Activated naive CD4-positive, alpha-beta T cell (primary cell): ENCODE results near the gene VPS35L.
A peak's percentile ranks its signal among the peaks of the same experiment; 100 is the strongest.

ENCODE experiments used
- DNase-seq, 4 experiments: peaks; one replicate each; lab custom pipeline; 2025; lab: John Stamatoyannopoulos, UW

VPS35L gene

DNA sequence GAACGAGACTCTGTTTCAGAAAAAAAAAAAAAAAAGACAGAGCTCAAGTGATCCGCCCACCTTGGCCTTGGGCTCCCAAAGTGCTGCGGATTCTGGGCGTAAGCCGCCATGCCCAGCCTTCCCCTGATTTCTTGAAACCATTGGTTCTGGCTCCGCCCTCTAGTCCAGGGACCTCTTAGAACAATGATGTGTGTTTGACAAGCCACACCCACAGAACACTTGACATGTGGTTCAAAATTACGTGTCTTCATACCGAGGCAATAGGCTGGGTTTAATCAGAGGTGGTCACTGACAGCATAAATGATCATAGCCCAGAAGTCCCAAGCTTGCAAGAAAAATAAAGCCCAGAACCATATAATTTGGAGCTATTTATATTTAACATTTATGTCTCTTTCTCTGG is 139.5 kb downstream of the VPS35L start:
- DNase-seq = no peak

- DNase-seq = peak in 2 of 4 experiments; percentile 50 to 57
Measured at GRCh38 chr16:19696328-19696727, 140.8 kb downstream of the VPS35L start.

- peak in 1 of 4 experiments; percentile 9 for DNase-seq
Measured at GRCh38 chr16:19696961-19697360, 141.5 kb downstream of the VPS35L start.

- no peak for DNase-seq
Measured at GRCh38 chr16:19697756-19698318, 142.3 kb downstream of the VPS35L start.

DNA sequence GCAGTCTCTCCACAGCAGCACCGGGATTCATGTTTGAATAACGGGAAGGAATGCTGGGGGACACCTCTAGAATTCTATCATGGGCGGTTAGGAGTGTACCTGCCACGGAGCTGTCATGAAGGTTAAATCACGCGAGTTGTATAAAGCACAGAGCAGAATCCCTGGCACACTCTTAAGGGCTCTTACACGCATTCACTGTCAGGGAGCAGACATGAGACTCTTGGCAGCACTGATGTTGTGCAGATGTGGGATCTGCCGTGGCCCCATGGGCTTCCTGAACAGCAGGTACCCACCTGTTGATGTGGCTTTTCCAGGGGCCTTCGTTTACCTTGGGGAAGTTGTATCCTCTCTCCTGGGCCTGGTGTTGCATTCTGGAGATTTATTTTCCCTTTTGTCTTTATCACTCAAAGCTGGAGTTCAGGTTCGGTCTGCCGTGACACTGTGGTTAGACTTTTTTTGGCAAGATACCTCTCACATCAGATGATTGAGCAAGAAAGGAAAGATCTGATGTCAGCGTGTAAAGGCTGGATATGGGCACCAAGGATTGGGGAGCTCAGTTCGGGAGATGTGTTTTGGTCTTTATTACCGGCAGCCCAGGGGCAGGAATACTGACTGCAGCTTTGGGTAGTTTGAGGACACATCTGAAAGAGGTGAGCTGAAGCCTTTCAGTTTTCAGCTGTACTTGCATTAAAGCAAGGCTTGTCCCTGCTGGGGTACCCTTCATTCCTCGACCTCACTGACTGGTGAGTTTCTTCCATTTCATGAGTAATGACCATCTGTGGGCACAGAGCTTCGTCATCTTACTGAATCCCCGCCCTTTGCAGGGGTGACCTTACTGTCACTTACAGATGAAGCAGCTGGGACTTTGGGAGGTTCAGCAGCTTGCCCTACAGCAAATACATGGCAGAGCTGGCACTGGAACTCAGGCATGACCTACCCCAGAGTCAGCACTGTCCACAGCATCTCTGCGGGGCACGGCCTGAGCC is 143.3 kb downstream of the VPS35L start:
- no peak for DNase-seq

- no peak for DNase-seq
Measured at GRCh38 chr16:19699472-19699871, 144.0 kb downstream of the VPS35L start.

DNA sequence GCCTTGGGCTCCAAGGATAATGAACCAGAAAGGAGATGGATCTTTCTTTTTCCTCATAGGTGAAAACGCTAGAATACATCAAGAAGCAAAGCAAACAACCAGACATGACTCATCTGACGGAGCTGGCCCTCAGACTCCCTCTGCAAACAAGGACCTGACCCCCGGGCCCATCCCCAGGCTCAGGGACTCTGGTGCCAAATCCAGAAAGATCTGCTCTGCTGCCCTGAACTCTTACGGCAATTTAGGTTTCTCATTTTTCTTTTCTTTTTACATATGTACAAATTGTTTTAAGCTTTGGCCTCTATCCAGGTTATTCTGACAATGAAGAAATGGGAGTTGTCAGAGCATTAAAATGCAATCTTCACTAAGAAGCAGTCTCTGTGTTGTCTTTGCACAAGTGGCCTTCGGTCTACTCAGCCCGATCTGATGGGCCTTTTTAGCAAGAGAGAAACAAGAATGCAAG is 144.8 kb downstream of the VPS35L start:
- DNase-seq = no peak

DNA sequence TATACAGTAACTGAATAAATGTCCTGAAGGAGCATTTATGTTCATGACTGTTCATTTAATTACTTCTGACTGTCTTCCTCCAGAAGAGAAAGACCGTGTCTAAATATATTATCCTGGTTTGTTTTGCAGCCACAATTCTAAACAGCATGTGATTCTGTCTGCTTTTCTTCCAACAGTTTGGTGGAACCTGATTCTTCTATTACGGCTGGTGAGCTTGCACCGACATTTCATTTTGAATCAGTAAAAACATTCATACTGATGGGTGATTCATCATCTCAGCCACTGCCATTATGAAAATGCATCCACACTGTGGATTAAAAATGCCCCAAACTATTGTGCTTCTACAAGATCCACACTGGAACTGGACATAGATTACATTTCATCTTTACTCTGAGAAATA is 145.6 kb downstream of the VPS35L start:
- no peak for DNase-seq

- DNase-seq = no peak
Measured at GRCh38 chr16:19703172-19703889, 147.8 kb downstream of the VPS35L start.

GRCh38 chr16:19704321-19705145 is 149.0 kb downstream of the VPS35L start:
- DNase-seq = no peak

DNA sequence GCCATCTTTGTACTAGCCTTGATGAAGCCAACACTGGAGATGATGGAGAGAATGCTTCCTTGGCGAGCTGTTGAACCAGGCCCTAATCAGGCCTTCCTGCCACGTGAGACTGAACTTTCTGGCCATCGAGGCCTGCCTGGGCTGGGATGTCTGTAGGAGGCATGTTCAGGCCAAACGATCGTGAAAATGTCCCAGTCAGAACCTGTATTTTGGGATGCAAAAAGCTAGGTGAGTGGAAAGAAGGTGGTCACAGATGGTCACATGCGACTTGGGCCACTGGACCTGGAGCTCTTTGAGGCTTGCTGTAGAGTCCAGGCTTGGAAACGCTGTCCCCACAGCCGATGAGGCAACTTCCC is 149.6 kb downstream of the VPS35L start:
- no peak for DNase-seq

DNA sequence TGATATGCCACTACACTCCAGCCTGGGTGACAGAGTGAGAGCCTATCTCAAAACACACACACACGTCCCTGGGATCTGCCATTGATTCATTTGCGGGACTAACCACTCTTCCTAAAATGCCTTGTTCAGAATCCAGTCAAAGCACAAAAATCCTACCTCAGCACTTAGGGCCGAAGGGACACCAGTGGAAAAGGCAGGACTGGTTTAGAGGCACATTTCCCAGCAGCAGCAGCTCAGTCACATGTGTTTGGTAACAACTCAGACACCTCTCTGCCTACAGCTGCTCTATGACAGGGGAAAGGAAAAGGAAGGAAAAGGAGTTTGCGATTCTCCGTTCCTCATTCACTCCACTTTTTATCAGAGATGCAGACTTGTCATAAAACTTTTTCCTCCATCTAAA is 150.3 kb downstream of the VPS35L start:
- DNase-seq = no peak

DNA sequence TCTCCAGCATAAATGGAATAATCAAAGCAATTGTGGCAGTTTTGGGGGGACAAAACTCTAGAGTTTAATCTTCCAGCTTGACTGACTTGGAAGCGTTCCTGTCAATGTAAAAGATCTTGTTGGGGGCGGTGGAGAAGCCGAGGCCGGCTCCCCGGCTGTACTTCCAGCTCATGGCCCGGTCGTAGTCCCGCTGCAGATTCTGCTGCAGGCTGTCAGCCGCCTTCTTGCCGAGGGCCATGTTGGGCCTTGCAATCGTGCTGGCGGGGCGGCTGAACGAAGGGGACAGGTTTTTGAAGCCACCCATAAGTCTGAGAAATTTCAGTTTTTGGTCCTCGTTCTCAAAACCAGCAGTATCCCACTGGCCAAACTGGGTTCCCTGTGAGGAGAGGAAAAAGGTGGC is 151.3 kb downstream of the VPS35L start:
- DNase-seq = no peak

- no peak for DNase-seq
Measured at GRCh38 chr16:19707569-19708295, 152.2 kb downstream of the VPS35L start.

DNA sequence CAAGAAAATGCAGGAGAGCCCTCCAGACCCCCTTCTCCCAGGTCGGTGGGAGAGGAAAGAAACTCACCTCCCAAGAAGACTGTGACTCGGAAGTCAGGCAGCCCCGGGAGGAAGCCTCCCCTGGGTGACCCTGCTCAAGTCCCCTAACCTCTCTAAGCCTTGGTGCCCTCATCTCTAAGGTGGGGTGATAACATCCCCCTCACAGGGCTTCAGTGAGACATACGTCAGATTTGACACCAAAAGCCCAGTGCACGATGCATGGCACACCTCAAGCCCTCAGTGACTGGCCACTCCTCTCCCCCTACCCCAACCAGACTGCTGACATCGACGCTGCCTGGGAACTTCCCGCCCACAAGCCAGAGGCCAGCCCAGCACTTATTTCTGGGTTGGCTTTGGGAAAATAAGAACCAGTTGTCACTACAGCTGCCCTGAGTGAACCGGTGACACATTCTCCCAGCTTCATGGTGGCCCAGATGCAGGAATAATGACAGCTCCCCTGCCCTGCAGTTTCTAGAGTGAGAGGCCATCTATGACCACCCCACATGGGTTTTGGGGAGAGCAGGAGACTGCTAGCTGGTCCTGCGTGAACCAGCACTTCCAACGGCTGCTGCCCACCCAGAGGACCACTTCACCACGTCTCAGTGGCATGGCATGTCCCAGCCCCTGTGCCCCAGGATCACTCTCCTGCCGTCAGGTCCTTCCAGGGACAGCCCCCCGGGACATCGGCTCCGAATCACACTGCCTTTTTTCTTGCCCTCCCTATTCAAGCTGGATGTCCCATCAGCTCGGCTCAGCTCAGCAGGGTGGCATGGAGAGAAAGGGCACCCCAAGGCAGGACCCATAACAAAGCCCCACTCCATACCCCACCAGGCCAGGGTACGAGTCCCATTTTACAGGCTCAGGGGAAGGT is 153.0 kb downstream of the VPS35L start:
- DNase-seq = no peak

- DNase-seq = no peak
Measured at GRCh38 chr16:19709381-19710136, 154.1 kb downstream of the VPS35L start.

- DNase-seq = no peak
Measured at GRCh38 chr16:19710191-19710908, 154.8 kb downstream of the VPS35L start.

- no peak for DNase-seq
Measured at GRCh38 chr16:19710991-19711545, 155.6 kb downstream of the VPS35L start.
